DND-41 (cell line): ENCODE results near the gene ALG8.
A peak's percentile ranks its signal among the peaks of the same experiment; 100 is the strongest.
"Not testable (repeated sequence)": the region's sequence is repeated elsewhere in the genome, so short reads cannot be mapped to it uniquely, and the experiment has no call there.

Experiments used
- ATAC-seq: fragments of 200-7000 bp; cut with Tn5 transposase; 3 replicates; pipeline ENCODE4 v1.9.1; 2021; ENCODE audit warnings: low read depth; ENCODE audit not compliant: insufficient read depth
- DNase-seq: peaks from one replicate; pipeline ENCODE4 v3.0.0-alpha.2; 2020
- H2AFZ ChIP-seq: 2 replicates; pipeline ENCODE4 v1.6.0; 2012; ENCODE audit warnings: low read depth, low read length
- H3K27ac ChIP-seq: 2 replicates; pipeline ENCODE4 v1.5.1; 2012; ENCODE audit warnings: low read length, inconsistent platforms
- H3K27me3 ChIP-seq: fragments of 200-600 bp; sonication (generic); 2 replicates; pipeline ENCODE4 v1.6.0; 2012; ENCODE audit warnings: low read length, mild to moderate bottlenecking, inconsistent platforms; ENCODE audit not compliant: insufficient read depth, poor library complexity
- H3K36me3 ChIP-seq: 2 replicates; pipeline ENCODE4 v1.5.1; 2012; ENCODE audit warnings: low read length, inconsistent platforms; ENCODE audit not compliant: insufficient read depth
- H3K4me1 ChIP-seq: 2 replicates; pipeline ENCODE4 v1.5.1; 2012; ENCODE audit warnings: mild to moderate bottlenecking, low read length; ENCODE audit not compliant: insufficient read depth
- H3K4me2 ChIP-seq: 2 replicates; pipeline ENCODE4 v1.6.0; 2012; ENCODE audit warnings: mild to moderate bottlenecking, moderate library complexity, low read length, inconsistent platforms; ENCODE audit not compliant: insufficient read depth
- H3K4me3 ChIP-seq, 2 experiments: fragments of 200-600 bp in 1 of 2; shearing (Covaris generic) in 1 of 2; 2 replicates each; pipeline ENCODE4 v1.5.1; 2012 to 2016; ENCODE audit warnings: inconsistent platforms in 2 of 2, low read length in 2 of 2, mild to moderate bottlenecking in 2 of 2, low read depth in 1 of 2, moderate library complexity in 1 of 2
- H3K79me2 ChIP-seq: 2 replicates; pipeline ENCODE4 v1.6.0; 2012; ENCODE audit warnings: low read length, inconsistent platforms; ENCODE audit not compliant: insufficient read depth
- H3K9ac ChIP-seq: 2 replicates; pipeline ENCODE4 v1.6.0; 2012; ENCODE audit warnings: low read depth, mild to moderate bottlenecking, inconsistent platforms, low read length, moderate library complexity
- H3K9me3 ChIP-seq: 2 replicates; pipeline ENCODE4 v1.5.1; 2012; ENCODE audit warnings: low read length, moderate library complexity, mild to moderate bottlenecking, inconsistent platforms; ENCODE audit not compliant: insufficient read depth, severe bottlenecking
- H4K20me1 ChIP-seq: 2 replicates; pipeline ENCODE4 v1.6.0; 2012; ENCODE audit warnings: low read length; ENCODE audit not compliant: insufficient read depth
- EZH2 ChIP-seq: IDR thresholded peaks from 3 replicates; pipeline ENCODE4 v1.6.1; 2012; ENCODE audit warnings: borderline replicate concordance, low read depth, mild to moderate bottlenecking, moderate library complexity, low read length, inconsistent platforms; ENCODE audit not compliant: severe bottlenecking
- TF ChIP-seq, protein P1 (sequence below): IDR thresholded peaks from 2 replicates; pipeline ENCODE4 v1.5.1; 2012; ENCODE audit warnings: borderline replicate concordance, low read length, moderate library complexity, mild to moderate bottlenecking; ENCODE audit not compliant: poor library complexity, severe bottlenecking; ENCODE audit errors: extremely low read depth

The ALG8 gene

DNA sequence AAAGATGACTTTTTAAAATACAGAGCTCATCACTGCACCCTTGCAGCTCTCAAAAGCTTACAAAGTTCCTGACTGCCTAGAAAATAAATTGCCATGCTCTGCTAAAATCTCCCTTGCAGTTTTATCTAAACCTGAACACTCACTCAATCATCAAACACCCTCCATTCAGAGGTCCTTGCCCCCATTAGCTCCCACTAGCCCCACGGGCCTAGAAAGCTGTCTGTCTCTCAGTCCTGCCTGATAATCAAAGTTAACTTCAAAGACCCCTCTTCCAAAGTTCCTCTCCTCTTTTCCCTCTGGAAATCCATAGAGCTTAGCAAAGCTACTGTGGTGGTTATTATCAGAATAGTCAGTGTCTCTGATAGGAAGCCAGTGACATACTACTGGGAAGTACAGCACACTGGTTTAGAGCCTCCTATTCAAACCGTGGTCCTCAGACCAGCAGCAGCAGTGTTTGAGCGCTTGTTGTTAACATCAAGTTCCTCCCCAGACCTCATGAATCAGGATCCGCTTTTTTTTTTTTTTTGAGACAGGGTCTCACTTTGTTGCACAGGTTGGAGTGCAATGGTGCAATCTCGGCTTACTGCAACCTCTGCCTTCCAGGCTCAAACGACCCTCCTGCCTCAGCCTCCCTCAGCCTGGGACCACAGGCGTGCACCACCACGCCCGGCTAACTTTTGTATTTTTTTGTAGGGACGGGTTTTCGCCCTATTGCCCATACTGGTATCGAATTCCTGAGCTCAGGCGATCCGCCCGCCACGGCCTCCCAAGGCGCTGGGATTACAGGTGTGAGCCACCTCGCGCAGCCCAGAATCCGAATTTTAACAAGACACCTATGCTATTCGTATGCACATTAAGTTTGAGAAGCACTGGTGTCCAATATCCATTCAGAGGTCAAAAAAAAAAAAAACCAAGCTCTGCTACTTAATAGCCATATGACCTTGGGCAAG, 60.9 kb downstream of the ALG8 start:
- peaks cover 55% of the 10 kb centered on the region for H3K4me1 ChIP-seq
- H3K79me2 ChIP-seq: peaks cover 65% of the 10 kb centered on the region
- no peaks in the 10 kb centered on the region for H3K9me3 ChIP-seq
- DNase-seq: no peak
- H4K20me1 ChIP-seq: peaks cover 22% of the 10 kb centered on the region
- TF ChIP-seq, protein P1, sequence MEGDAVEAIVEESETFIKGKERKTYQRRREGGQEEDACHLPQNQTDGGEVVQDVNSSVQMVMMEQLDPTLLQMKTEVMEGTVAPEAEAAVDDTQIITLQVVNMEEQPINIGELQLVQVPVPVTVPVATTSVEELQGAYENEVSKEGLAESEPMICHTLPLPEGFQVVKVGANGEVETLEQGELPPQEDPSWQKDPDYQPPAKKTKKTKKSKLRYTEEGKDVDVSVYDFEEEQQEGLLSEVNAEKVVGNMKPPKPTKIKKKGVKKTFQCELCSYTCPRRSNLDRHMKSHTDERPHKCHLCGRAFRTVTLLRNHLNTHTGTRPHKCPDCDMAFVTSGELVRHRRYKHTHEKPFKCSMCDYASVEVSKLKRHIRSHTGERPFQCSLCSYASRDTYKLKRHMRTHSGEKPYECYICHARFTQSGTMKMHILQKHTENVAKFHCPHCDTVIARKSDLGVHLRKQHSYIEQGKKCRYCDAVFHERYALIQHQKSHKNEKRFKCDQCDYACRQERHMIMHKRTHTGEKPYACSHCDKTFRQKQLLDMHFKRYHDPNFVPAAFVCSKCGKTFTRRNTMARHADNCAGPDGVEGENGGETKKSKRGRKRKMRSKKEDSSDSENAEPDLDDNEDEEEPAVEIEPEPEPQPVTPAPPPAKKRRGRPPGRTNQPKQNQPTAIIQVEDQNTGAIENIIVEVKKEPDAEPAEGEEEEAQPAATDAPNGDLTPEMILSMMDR: no peak
- TF ChIP-seq EZH2: no peak
- H3K27me3 ChIP-seq: no peaks in the 10 kb centered on the region
- 0 out of 3 replicates have a peak, but pooled peaks have one; percentile 25 for ATAC-seq
- peak overlapping the region; percentile 73 to 88 for H3K4me3 ChIP-seq
- peak overlapping the region; percentile 93 for H2AFZ ChIP-seq
- peak overlapping the region; percentile 92 for H3K9ac ChIP-seq
- H3K4me2 ChIP-seq: peak overlapping the region; percentile 70
- peak overlapping the region; percentile 92 for H3K27ac ChIP-seq
- peaks cover 22% of the 10 kb centered on the region for H3K36me3 ChIP-seq

DNA sequence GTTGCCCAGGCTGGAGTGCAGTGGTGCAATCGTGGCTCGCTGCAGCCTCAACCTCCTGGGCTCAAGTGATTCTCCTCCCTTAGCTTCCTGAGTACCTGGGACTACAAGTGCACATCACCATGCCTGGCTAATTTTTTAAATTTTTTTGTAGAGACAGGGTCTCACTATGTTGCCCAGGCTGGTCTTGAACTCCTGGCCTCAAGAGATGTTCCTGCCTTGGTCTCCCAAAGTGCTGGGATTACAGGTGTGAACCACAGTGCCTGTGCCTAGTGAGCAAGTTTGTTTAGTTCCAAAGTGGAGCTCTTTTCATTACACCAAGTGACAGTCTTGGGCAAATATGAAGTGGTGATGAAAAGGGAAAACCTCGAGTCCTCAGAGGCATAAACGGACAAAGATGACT, 61.8 kb downstream of the ALG8 start:
- peak overlapping the region; percentile 73 to 88; a peak in 3 of 4 replicates for H3K4me3 ChIP-seq
- peaks cover 27% of the 10 kb centered on the region for H3K36me3 ChIP-seq
- H3K79me2 ChIP-seq: peaks cover 74% of the 10 kb centered on the region
- not testable (repeated sequence) for ATAC-seq, H3K27me3 ChIP-seq, H3K9me3 ChIP-seq, DNase-seq, H2AFZ ChIP-seq
- H3K4me2 ChIP-seq: peak overlapping the region; percentile 70
- H3K4me1 ChIP-seq: peaks cover 55% of the 10 kb centered on the region
- peaks cover 24% of the 10 kb centered on the region for H4K20me1 ChIP-seq
- H3K9ac ChIP-seq: peak overlapping the region; percentile 92
- peak overlapping the region; percentile 92 for H3K27ac ChIP-seq

DNA sequence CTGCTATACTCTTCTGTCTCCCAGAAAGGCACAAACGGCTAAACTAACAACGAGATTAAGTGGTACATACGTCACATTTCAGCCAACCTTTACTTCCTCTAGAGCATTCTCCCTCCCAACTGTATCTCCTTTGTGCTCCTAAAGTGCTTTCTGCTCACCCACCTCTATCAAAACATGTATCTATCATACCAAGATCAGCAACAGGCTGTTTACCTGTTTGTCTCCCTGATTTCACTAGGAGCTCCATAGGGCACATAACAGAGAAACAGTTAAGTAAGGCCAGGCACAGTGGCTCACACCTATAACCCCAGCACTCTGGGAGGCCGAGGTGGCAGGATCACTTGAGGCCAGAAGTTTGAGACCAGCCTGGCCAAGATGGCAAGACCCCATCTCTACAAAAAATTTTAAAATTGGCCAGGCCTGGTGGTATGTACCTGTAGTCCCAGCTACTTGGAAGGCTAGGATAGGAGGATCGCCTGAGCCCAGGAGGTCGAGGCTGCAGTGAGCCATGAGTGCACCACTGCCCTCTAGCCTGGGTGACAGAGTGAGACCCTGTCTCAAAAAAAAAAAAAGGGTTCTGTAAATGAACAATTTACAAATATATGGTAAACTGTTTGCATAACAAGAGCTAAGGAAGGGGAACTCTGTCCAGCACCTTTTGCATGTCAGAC, 62.6 kb downstream of the ALG8 start:
- Histone ChIP-seq H3K4me1 (peaks cover 55% of the 10 kb centered on the region), H3K36me3 (peaks cover 33% of the 10 kb centered on the region), H3K9me3 (no peaks in the 10 kb centered on the region), H3K4me2 (peak overlapping the region; percentile 70), H3K79me2 (peaks cover 80% of the 10 kb centered on the region), H3K27ac (peak overlapping the region; percentile 48), H3K9ac (peak overlapping the region; percentile 92), H3K4me3 (peak overlapping the region in 1 of 2 experiments; percentile 73; a peak in 1 of 4 replicates), H3K27me3 (no peaks in the 10 kb centered on the region), H2AFZ (no peak overlapping the region), H4K20me1 (peaks cover 28% of the 10 kb centered on the region)
- TF ChIP-seq EZH2: no peak
- TF ChIP-seq, protein P1: no peak
- ATAC-seq (no peak), DNase-seq (no peak)

DNA sequence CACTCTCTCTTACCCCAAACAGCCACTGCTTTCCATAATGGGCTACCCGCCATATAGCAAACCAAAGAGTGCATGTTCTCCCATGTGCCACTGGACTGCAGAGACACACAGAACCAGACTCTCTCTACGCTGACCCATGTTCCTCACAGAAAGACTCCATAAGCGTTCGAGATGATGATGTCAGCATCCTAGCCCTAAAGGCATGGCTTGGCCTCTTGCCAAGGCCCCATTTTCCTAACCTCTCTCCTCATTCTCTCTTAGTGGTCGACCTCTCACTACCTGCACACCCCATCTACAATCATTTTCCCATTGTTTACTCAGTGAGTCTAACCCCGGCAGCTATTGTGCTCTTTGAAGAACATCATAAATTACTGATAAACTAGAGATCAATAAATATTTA, 64.7 kb downstream of the ALG8 start:
- no peaks in the 10 kb centered on the region for H3K9me3 ChIP-seq
- H3K36me3 ChIP-seq: peaks cover 54% of the 10 kb centered on the region
- no peak overlapping the region for H3K27ac ChIP-seq
- no peak for ATAC-seq
- H3K4me3 ChIP-seq: peak overlapping the region in 1 of 2 experiments; percentile 7; a peak in 1 of 4 replicates
- H3K4me1 ChIP-seq: peaks cover 38% of the 10 kb centered on the region
- H3K27me3 ChIP-seq: no peaks in the 10 kb centered on the region
- H3K4me2 ChIP-seq: peak overlapping the region; percentile 34; the same call in 1 of the 2 replicates
- H3K9ac ChIP-seq: no peak overlapping the region
- peaks cover 30% of the 10 kb centered on the region for H4K20me1 ChIP-seq
- peaks cover 93% of the 10 kb centered on the region for H3K79me2 ChIP-seq
- TF ChIP-seq EZH2: no peak
- TF ChIP-seq, protein P1: no peak
- H2AFZ ChIP-seq: no peak overlapping the region
- no peak for DNase-seq
